ENCODE measurements around the gene SYNPR.

- TF ChIP-seq CTCF (IDR thresholded peaks at IDR 0.05) = no peak
- no peak for TF ChIP-seq POLR2A (IDR thresholded peaks at IDR 0.05)
Measured at GRCh38 chr3:63441262-63441661, 163.2 kb downstream of the SYNPR start.

Measured in heart left ventricle (tissue), 13 donors.